Jurkat, Clone E6-1 (cell line): ENCODE results near the gene ZFYVE19.
"Not testable (repeated sequence)": the region's sequence is repeated elsewhere in the genome, so short reads cannot be mapped to it uniquely, and the experiment has no call there.

Experiments used
- DNase-seq: peaks from one replicate; pipeline ENCODE4 v3.0.0-alpha.2; 2011; ENCODE audit warnings: low read depth, low spot score
- H3K4me3 ChIP-seq: 2 replicates; pipeline ENCODE4 v1.5.1; 2011; ENCODE audit warnings: mild to moderate bottlenecking, low read length, control low read depth, moderate library complexity

Gene ZFYVE19

DNA sequence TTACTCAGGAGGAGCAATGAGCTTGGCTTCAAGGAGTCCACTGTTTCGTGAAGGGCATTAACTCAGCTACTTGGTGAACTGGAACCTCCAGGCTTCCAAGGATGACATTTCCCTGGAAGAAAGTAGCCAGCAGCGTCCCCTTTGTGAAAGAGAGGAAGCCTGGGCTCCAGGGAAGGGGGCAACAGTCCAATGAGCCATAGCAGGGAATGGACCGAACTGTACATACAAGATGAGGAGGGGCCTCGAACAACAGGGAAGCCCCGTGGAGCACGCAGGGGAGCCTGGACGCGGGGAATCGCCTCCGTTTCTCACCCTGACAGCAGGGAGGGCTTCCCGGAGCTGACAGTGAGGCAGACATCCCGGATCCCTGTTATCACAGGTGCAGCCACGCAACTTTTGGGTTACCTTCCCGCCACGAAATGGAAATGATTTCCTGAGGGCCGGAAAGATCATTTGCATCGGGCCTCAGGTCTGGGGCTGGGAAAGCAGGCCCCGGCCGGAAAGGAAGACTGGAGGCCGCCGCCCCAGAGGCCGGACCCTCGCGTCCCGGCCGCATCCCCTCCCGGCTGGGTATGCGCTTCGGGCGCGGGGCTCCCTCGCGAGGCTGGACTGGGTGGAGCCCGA is 36.5 kb downstream of the ZFYVE19 start:
- H3K4me3 ChIP-seq, result no peak overlapping the region
- no peak for DNase-seq

DNA sequence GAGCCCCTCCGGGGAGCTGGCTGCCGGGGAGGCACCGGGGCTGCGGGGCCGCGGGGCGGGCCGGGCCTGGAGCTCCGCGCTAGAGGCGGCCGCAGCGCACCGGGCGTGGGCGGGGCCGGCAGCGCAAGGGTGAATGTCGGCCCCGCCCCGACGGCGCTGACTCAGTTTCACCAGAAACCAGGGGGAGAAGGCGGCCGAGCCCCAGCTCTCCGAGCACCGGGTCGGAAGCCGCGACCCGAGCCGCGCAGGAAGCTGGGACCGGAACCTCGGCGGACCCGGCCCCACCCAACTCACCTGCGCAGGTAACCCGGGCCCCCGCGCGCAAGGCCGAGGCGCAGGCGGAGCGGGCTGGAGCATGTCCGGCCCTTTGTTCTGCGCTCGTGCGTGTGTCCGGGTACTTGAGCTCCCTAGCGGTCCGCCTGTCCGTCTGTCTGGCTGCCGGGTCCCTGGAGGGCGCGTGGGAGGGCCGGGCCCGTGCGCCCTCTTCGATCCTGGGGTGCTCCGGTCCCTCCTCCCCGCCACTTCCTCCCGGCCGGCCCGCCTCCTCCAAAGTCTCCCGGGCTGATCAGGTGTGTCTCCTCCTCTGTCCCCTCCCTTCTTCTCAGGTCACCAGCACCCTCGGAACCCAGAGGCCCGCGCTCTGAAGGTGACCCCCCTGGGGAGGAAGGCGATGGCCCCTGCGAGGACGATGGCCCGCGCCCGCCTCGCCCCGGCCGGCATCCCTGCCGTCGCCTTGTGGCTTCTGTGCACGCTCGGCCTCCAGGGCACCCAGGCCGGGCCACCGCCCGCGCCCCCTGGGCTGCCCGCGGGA is 37.2 kb downstream of the ZFYVE19 start, which contains the start of gene SPINT1:
Gene SPINT1 (plus strand): TSS at position 164 of the 811 bp plus-strand sequence. CDS start 507 bp downstream, at position 671.
- no peak for DNase-seq
- H3K4me3 ChIP-seq, result peak within 1 kb of the TSS; percentile 55

DNA sequence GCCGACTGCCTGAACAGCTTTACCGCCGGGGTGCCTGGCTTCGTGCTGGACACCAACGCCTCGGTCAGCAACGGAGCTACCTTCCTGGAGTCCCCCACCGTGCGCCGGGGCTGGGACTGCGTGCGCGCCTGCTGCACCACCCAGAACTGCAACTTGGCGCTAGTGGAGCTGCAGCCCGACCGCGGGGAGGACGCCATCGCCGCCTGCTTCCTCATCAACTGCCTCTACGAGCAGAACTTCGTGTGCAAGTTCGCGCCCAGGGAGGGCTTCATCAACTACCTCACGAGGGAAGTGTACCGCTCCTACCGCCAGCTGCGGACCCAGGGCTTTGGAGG is 37.8 kb downstream of the ZFYVE19 start:
- DNase-seq, result peak; percentile 15

DNA sequence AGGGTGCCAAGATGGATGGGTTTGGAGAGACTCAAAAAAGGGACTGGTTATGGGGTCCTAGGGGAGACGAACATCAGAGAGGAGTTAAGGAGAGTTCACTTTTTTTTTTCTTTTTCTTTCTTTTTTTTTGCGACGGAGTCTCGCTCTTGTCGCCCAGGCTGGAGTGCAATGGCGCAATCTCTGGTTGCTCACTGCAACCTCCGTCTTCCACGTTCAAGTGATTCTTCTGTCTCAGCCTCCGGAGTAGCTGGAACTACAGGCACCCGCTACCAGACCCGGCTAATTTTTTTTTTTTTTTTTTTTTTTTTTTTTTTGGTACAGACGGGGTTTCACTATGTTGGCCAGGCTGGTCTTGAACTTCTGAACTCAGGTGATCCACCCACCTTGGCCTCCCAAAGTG is 38.1 kb downstream of the ZFYVE19 start:
- H3K4me3 ChIP-seq, result peak overlapping the region; percentile 55
- DNase-seq, result no peak

More for the DNA sequence above, 37.8 kb downstream of the ZFYVE19 start:
- peak overlapping the region; percentile 55 for H3K4me3 ChIP-seq

DNA sequence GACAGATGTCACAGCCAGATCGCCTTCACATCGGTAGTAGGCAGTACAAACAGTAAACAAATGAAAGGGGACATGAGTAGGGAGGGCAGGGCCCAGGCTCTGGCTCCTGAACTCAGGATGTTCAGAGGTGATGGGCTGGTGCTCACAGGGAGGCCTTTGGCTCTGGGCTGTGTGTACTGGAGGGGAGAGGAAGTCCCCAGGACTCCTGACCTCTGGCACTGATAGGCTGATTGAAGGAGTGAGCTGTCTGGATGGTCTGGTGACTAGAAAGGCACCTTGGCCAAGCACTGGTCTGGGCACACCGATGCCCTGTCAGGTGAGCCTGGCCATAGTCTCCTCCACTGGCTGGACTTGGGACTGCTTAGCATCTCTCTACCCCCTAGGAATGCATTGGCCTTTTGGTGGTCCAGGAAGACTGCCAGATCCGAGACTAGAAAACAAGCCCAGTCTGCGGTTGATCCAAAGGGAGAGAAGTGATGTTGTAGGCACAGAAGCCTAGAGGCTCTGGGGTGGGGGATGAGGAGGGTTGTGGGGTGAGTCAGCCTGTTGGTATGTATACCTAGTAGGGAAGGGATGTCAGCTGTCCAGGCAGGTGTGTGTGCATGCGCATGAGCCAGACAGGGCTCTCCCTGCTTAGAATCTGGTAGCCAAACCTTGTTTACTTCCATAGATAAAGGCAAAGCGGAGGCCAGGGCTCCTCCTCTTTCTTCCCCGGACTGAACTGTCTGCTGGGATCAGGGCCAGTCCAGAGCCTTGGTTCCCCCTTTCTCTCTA is 38.8 kb downstream of the ZFYVE19 start:
- no peak overlapping the region for H3K4me3 ChIP-seq
- DNase-seq, result no peak

DNA sequence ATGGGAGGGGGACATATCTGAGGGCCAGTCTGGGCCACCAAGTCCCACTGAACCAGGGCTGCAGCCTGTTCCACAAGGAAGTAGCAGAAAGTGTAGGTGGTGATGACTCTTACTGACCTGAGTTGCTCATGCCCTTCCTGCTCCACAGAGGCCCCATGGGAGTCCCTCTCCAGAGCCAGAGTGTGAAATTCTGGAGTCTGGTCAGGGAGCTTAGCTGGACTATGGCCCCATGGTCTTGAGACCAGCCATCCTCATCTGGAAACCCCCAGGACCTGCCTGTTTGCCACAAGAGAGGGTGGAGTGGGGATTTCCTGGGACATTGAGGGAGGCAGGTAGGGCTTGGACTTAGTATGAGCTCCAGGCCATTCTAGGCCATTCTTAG is 39.9 kb downstream of the ZFYVE19 start:
- no peak overlapping the region for H3K4me3 ChIP-seq

DNA sequence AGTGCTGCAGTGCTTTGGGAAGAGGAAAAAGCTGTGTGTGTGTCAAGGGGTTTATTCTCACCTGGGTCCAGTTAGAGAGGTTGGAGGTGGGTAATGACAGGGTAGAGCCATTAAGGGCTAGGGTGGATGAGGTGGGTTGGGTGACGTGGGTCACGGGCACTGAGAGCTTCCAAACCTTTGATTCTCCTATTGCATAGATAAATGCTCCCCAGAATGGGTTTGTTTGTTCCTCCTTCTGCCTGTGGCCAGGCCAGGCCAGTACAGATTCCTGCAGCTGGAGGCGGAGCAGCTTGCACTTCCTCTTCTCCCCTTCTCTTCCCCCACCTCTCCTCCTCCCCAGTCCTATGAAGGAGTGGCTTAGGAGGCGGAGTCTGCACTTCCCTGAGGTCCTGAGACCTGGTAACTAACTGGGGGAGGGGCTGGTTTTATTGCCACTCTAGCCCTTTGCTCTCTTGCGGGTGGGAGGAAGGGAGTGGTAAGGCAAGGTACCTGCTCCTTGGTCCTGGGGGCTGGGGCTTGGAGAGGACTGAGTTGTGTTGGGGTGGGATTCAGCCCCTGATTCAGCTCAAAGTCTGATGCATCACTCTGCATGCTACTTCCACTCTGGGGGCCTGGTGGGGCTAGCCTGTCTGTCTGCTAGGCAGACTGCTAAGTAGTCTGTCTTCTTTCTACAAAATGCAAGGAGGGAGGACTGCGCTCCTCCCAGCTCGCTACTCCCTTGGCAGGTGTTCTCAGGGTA is 40.5 kb downstream of the ZFYVE19 start:
- no peak overlapping the region for H3K4me3 ChIP-seq

More for the DNA sequence above, 39.9 kb downstream of the ZFYVE19 start:
- no peak for DNase-seq

DNA sequence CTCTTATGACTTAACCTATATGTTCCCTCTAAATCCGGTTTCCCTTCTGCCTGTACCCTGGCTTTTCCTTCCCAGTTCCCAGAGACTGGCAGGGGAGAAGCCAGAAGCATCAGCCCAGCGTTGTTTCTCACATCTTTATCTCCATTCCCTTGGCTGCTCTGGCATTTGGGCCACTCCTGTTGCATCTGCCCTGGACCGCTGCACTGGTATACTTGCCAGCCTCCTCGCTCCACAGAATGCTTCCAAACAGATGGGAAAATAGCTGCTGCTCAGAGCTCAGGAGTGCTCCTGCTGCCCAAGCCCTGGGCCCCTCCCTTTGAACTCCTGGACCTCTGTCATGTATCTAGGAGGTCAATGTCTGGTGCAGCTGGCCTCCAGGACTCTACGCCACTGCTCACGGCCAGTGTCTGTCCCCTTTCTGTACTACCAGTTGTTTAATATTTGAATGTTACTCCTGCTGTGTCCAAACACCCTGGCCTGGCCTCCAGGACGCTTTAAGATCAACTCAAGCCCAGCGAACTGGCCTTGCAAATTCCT is 43.8 kb downstream of the ZFYVE19 start:
- no peak overlapping the region for H3K4me3 ChIP-seq
- DNase-seq, result no peak

More for the DNA sequence above, 40.5 kb downstream of the ZFYVE19 start:
- peak; percentile 72 for DNase-seq

DNA sequence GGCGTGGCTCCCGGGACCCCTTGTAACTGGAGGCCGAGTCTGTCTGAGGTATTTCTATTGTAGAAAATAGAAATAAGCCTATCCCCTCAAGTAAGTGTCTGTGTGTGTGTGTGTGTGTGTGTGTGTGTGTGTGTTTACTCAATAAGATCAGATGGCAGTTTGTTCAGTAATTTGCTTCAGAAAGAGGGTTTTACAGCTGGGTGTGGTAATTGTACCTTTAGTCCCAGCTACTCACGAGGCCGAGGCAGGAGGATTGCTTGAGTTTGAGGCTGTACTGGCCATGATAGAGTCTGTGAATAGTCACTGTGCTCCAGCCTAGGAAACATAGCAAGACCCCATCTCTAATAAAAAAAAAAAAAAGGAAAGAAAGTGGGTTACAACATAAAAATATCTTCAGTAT is 45.6 kb downstream of the ZFYVE19 start:
- DNase-seq, result no peak
- H3K4me3 ChIP-seq, result no peak overlapping the region

DNA sequence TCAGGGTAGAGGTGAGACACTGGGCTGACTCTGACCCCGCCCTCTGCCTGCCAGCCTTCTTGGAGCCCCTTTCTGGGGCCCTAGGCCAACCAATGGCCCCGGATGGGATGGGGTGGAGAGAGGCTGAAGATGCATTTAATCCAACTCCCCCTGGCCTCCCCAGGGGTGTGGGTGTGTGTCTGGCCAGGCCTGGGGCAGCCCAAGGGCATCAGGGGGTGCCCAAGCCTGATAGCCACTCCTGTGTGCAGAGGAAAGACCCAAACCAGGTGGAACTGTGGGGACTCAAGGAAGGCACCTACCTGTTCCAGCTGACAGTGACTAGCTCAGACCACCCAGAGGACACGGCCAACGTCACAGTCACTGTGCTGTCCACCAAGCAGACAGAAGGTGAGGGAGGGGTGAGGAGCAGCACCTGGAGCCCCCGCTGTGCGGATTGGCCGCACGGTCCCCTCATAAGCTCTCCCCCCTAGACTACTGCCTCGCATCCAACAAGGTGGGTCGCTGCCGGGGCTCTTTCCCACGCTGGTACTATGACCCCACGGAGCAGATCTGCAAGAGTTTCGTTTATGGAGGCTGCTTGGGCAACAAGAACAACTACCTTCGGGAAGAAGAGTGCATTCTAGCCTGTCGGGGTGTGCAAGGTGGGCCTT is 46.5 kb downstream of the ZFYVE19 start:
- H3K4me3 ChIP-seq, result no peak overlapping the region
- DNase-seq, result no peak

DNA sequence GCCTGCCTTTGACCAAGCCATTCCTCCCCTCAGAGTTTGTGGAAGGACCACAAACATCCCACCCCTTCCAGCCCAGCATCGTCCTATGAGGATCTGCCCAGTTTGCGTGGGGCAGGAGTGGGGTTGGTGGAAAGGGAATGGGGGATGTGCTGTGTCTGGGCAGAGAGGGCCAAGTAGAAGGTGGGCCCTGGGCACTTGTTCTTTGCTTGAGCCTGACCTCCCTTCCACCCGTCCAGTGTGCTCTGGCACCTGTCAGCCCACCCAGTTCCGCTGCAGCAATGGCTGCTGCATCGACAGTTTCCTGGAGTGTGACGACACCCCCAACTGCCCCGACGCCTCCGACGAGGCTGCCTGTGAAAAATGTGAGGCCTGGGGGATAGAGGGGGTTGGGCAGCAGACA is 47.3 kb downstream of the ZFYVE19 start:
- no peak for DNase-seq

DNA sequence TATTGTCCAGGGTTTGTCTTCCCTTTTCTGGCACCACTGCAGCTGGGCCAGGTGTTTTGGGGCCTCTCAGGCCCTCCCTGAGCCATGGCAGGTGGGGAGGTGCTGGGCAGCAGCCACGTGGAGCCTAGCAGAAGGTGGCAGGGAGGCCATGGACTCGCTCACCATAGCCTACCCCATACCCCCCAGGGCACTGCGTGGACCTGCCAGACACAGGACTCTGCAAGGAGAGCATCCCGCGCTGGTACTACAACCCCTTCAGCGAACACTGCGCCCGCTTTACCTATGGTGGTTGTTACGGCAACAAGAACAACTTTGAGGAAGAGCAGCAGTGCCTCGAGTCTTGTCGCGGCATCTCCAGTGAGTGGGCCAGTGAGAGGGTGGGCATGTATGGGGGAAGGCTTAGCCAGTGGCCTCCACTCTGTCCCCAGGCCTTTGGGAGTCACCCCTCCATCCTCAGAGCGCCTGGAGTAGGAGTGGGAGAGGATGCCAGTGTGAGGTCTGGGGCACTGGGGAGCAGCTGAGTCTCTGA is 48.9 kb downstream of the ZFYVE19 start:
- DNase-seq, result no peak
- H3K4me3 ChIP-seq, result no peak overlapping the region

More for the DNA sequence above, 47.3 kb downstream of the ZFYVE19 start:
- no peak overlapping the region for H3K4me3 ChIP-seq

DNA sequence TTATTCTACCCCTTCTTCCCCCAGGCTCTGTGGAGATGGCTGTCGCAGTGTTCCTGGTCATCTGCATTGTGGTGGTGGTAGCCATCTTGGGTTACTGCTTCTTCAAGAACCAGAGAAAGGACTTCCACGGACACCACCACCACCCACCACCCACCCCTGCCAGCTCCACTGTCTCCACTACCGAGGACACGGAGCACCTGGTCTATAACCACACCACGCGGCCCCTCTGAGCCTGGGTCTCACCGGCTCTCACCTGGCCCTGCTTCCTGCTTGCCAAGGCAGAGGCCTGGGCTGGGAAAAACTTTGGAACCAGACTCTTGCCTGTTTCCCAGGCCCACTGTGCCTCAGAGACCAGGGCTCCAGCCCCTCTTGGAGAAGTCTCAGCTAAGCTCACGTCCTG is 49.9 kb downstream of the ZFYVE19 start:
- no peak overlapping the region for H3K4me3 ChIP-seq
- no peak for DNase-seq

DNA sequence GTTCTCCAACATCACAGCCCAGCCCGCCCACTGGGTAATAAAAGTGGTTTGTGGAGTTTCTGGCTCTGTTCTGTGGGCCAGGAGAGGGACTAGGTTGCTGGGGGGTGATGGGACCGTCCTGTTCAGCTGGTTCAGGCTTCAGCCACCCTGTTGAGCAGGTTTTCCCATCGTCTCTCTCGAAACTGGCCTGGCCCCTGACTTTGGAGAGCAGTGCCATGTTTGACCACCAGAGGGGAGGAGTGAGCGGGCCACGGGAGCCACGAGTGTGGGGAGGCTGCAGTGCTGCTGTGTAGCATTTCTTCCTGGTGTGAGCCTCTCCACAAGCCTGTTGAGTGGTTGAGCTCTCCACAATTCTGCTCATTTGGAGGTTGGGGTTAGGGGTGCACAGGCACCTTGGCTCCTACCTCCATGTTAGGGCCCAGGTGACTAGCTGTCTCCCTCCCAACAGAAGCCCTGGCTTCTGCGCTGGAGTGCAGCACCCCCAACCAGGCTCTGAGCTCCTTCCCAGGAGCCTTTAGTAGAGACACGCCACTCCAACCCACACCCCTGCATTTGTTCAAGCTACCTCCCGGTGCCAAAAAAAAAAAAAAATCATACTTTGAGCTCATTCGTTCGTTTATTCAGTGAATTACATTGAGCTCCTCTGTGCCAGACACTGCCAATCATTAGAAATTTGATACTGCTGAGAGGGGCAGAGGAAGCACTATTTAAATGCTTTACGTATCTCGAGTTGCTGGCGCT is 50.9 kb downstream of the ZFYVE19 start:
- H3K4me3 ChIP-seq, result no peak overlapping the region
- peak; percentile 53 for DNase-seq

DNA sequence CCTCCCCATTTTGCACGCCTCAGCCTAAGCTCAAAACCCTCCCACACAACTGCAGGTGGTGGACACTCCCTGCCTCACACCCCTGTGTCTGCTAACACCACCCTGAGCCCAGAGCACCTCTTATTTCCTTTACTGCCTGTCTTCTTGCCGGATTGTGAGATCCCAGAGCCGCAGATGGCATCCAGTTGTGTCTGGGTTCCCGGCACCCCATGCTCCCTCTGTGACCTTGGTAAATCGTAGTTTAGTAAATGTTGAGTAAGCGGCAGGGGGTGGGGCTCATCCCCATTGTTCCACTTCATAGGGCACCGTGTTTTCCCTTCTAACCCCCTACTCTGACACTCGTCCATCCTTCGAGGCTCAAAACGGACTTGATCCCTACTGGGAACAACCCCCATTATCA is 51.8 kb downstream of the ZFYVE19 start:
- no peak overlapping the region for H3K4me3 ChIP-seq
- no peak for DNase-seq

DNA sequence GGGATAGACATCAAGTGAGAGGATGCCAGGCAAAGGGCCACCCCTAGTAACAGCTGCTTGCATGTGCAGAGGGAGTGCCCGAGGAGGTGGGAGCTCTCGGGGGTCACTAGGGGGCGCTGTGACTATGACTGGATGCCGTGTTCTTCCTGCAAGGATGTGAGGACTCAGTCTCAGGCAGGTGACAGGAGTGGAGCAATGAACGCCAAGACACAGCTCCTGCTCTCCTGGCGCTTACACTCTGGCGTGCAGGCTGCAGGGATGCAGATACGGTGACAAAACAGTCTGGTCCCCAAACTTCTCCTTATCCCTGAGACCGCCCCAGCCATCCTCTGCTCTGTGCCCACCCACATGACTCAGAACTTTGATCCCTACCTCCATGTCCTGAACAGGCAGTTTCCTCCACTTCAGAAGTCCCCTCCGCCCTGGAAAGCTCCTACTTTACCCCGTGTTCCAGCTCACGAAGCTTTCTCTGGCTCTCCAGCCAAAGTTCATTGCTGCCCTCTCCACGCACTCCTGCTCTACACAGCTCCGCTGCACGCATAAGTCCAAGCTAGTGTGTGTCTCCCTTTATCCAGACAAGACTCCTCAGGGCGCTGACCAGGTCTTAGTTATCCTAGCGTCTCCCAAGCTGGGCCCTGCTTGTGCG is 52.4 kb downstream of the ZFYVE19 start:
- peak; percentile 83 for DNase-seq
- H3K4me3 ChIP-seq, result no peak overlapping the region

DNA sequence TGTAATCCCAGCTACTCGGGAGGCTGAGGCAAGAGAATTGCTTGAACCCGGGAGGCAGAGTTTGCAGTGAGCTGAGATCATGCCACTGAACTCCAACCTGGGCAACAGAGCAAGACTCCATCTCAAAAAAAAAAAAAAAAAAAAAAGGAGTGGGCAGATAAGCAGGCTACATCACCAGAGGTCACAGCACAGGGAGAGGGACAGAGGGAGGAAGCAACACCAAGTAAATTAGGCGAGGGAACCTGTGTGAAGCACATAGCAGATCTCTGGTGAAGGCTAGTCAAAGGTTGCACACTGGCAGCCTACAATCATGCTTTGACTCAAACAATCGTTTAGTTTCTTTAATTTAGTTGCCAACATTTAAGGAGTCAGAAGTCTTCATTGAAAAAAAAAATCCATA is 54.3 kb downstream of the ZFYVE19 start:
- not testable (repeated sequence) for DNase-seq, H3K4me3 ChIP-seq
